Mesenchymal stem cell (in vitro differentiated cells and primary cell): ENCODE measurements around the gene ASIC4. TPM values are rescaled to one million over a fixed set of nuclear protein-coding genes. Genes with fewer than 3 reads are reported as not detected.
A peak's percentile ranks its signal among the peaks of the same experiment; 100 is the strongest.

Source experiments
- DNase-seq: peaks from one replicate; pipeline ENCODE4 v3.0.0-alpha.2; 2013
- H2AFZ ChIP-seq: one replicate; pipeline ENCODE4 v1.6.1; 2013; ENCODE audit warnings: low read depth, mild to moderate bottlenecking, control low read depth, inconsistent platforms, low read length, moderate library complexity
- H2AK5ac ChIP-seq: 2 replicates; pipeline ENCODE4 v1.6.1; 2013; ENCODE audit warnings: low read length, moderate library complexity, mild to moderate bottlenecking, inconsistent platforms; ENCODE audit not compliant: severe bottlenecking
- H2BK120ac ChIP-seq: one replicate; pipeline ENCODE4 v1.6.1; 2013; ENCODE audit warnings: low read depth, mild to moderate bottlenecking, inconsistent platforms, low read length, moderate library complexity
- H2BK12ac ChIP-seq, 2 experiments: one replicate each; pipeline ENCODE4 v1.6.1; 2013; ENCODE audit warnings: inconsistent platforms in 2 of 2, low read length in 2 of 2, mild to moderate bottlenecking in 2 of 2, moderate library complexity in 2 of 2, control low read depth in 1 of 2
- H2BK15ac ChIP-seq: one replicate; pipeline ENCODE4 v1.6.1; 2013; ENCODE audit warnings: mild to moderate bottlenecking, low read depth, inconsistent platforms; ENCODE audit not compliant: poor library complexity, severe bottlenecking
- H2BK5ac ChIP-seq: 2 replicates; pipeline ENCODE4 v1.6.1; 2013; ENCODE audit warnings: low read depth, mild to moderate bottlenecking, low read length, control low read depth, inconsistent platforms; ENCODE audit not compliant: poor library complexity, severe bottlenecking
- H3K14ac ChIP-seq, 2 experiments: one replicate each; pipeline ENCODE4 v1.6.1; 2013; ENCODE audit warnings: inconsistent platforms in 2 of 2, low read length in 2 of 2, control low read depth in 1 of 2, mild to moderate bottlenecking in 1 of 2, moderate library complexity in 1 of 2
- H3K18ac ChIP-seq, 2 experiments: one replicate each; pipeline ENCODE4 v1.6.1; 2013; ENCODE audit warnings: inconsistent platforms in 2 of 2, low read length in 2 of 2, control low read depth in 1 of 2, low read depth in 1 of 2, mild to moderate bottlenecking in 1 of 2
- H3K23ac ChIP-seq, 2 experiments: one replicate each; pipeline ENCODE4 v1.6.1; 2013; ENCODE audit warnings: inconsistent platforms in 2 of 2, low read length in 2 of 2, mild to moderate bottlenecking in 2 of 2, moderate library complexity in 2 of 2, control low read depth in 1 of 2
- H3K27ac ChIP-seq: 2 replicates; pipeline ENCODE4 v1.5.1; 2013; ENCODE audit warnings: mild to moderate bottlenecking, moderate library complexity, low read length, control low read depth, inconsistent platforms; ENCODE audit not compliant: poor library complexity, severe bottlenecking
- H3K27me3 ChIP-seq, 2 experiments: 2 replicates each; pipeline versions ENCODE4 v1.6.1 to v1.7.0; 2013; ENCODE audit warnings: low read length in 2 of 2, mild to moderate bottlenecking in 2 of 2, moderate library complexity in 2 of 2, control low read depth in 1 of 2, inconsistent platforms in 1 of 2; ENCODE audit not compliant: control insufficient read depth in 1 of 2, insufficient read depth in 1 of 2
- H3K36me3 ChIP-seq, 2 experiments: 2 replicates each; pipeline versions ENCODE4 v1.6.1 to v1.7.0; 2013; ENCODE audit warnings: low read length in 2 of 2, control low read depth in 1 of 2, inconsistent platforms in 1 of 2, low read depth in 1 of 2, mild to moderate bottlenecking in 1 of 2; ENCODE audit not compliant: insufficient read depth in 2 of 2, control insufficient read depth in 1 of 2
- H3K4ac ChIP-seq, 2 experiments: one replicate each; pipeline ENCODE4 v1.6.1; 2013; ENCODE audit warnings: inconsistent platforms in 2 of 2, low read length in 2 of 2, mild to moderate bottlenecking in 2 of 2, moderate library complexity in 2 of 2, control low read depth in 1 of 2, low read depth in 1 of 2
- H3K4me1 ChIP-seq: 2 replicates; pipeline ENCODE4 v1.6.1; 2013; ENCODE audit warnings: low read depth, low read length, control low read depth; ENCODE audit not compliant: control insufficient read depth, insufficient read depth
- H3K4me2 ChIP-seq: 2 replicates; pipeline ENCODE4 v1.6.1; 2013; ENCODE audit warnings: low read length, mild to moderate bottlenecking, inconsistent platforms; ENCODE audit not compliant: poor library complexity, severe bottlenecking
- H3K4me3 ChIP-seq, 2 experiments: 2 replicates each; pipeline versions ENCODE4 v1.5.1 to v1.7.0; 2013; ENCODE audit warnings: low read length in 2 of 2, mild to moderate bottlenecking in 2 of 2, control low read depth in 1 of 2, low read depth in 1 of 2; ENCODE audit not compliant: insufficient read depth in 1 of 2
- H3K79me1 ChIP-seq: replicated peaks from 2 replicates; pipeline ENCODE4 v1.6.1; 2013; ENCODE audit warnings: mild to moderate bottlenecking, control low read depth, low read length, inconsistent platforms; ENCODE audit not compliant: poor library complexity, severe bottlenecking
- H3K9ac ChIP-seq: 2 replicates; pipeline ENCODE4 v1.7.0; 2013; ENCODE audit warnings: mild to moderate bottlenecking, low read length, moderate library complexity
- H3K9me3 ChIP-seq: 2 replicates; pipeline ENCODE4 v1.7.0; 2013; ENCODE audit warnings: mild to moderate bottlenecking, low read length; ENCODE audit not compliant: control insufficient read depth
- H4K8ac ChIP-seq: one replicate; pipeline ENCODE4 v1.6.1; 2013; ENCODE audit warnings: inconsistent platforms, mild to moderate bottlenecking, low read length, moderate library complexity
- H4K91ac ChIP-seq: one replicate; pipeline ENCODE4 v1.6.1; 2013; ENCODE audit warnings: mild to moderate bottlenecking, low read length, inconsistent platforms
- WGBS: methylation state at CpG from one replicate; pipeline ENCODE4 v1.1.7; 2013; ENCODE audit warnings: mixed read lengths; 5-methylcytosine and 5-hydroxymethylcytosine counted together
- small RNA-seq: library from polyadenylated mRNA; stranded (forward); fragments of <200 nt; extraction: miRNeasy Mini kit (QIAGEN cat#:217004); gene quantifications from one replicate; pipeline ENCODE3, GENCODE V24; 2013; ENCODE audit warnings: low read depth

ASIC4 gene

GRCh38 chr2:219578811-219579613 is 64.7 kb downstream of the ASIC4 start:
- Histone ChIP-seq H3K18ac (no peak overlapping the region), H2AFZ (no peak overlapping the region), H2BK120ac (no peak overlapping the region), H3K9me3 (no peaks in the 10 kb centered on the region), H3K27me3 (peaks cover 36 to 43% of the 10 kb centered on the region in 2 experiments), H3K27ac (no peak overlapping the region), H4K8ac (no peak overlapping the region), H2BK12ac (no peak overlapping the region), H3K4me2 (no peak overlapping the region), H2BK5ac (no peak overlapping the region), H3K14ac (peak overlapping the region in 1 of 2 experiments; percentile 19), H3K4me1 (peaks cover 5% of the 10 kb centered on the region), H2BK15ac (no peak overlapping the region), H3K23ac (no peak overlapping the region), H3K9ac (no peak overlapping the region), H4K91ac (no peak overlapping the region), H3K36me3 (no peaks in the 10 kb centered on the region), H3K4ac (no peak overlapping the region), H3K79me1 (no peaks in the 10 kb centered on the region), H3K4me3 (no peak overlapping the region), H2AK5ac (no peak overlapping the region)
- 82% methylated on average over 6 of the region's 8 CpGs for WGBS
- DNase-seq: peak; percentile 52

DNA sequence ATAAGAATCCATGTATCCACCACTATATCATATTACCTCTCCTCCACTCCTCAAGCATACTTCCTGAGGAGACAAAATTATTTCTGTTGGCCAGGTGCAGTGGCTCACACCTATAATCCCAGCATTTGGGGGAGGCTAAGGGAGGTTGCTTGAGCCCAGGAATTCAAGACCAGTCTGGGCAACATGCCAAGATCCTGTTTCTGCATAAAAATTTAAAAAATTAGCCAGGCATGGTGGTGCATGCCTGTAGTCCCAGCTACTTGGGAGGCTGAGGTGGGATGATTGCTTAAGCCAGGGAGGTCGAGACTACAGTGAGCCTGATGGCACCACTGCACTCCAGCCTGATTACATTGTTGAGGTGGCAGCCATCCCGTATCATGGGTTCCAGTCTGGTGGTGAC is 67.1 kb downstream of the ASIC4 start:
- H3K9me3 ChIP-seq: no peaks in the 10 kb centered on the region
- no peak overlapping the region for H2AFZ ChIP-seq
- peaks cover 30 to 33% of the 10 kb centered on the region in 2 experiments for H3K27me3 ChIP-seq
- no peak overlapping the region for H2BK5ac ChIP-seq
- no peak overlapping the region for H3K14ac ChIP-seq
- no peak overlapping the region for H3K4me2 ChIP-seq
- H3K36me3 ChIP-seq: no peaks in the 10 kb centered on the region
- peaks cover 5% of the 10 kb centered on the region for H3K4me1 ChIP-seq
- H2BK12ac ChIP-seq: no peak overlapping the region
- no peak overlapping the region for H3K18ac ChIP-seq
- H2BK120ac ChIP-seq: no peak overlapping the region
- H4K8ac ChIP-seq: no peak overlapping the region
- no peak overlapping the region for H4K91ac ChIP-seq
- H3K27ac ChIP-seq: no peak overlapping the region
- H2AK5ac ChIP-seq: no peak overlapping the region
- H3K4me3 ChIP-seq: no peak overlapping the region
- H3K23ac ChIP-seq: no peak overlapping the region
- no peak overlapping the region for H3K4ac ChIP-seq
- no peaks in the 10 kb centered on the region for H3K79me1 ChIP-seq
- no peak overlapping the region for H2BK15ac ChIP-seq
- no peak overlapping the region for H3K9ac ChIP-seq
- DNase-seq: no peak
- 63% methylated on average over 2 of the region's 2 CpGs for WGBS

Small RNA genes lying within 50 kb of the gene (small RNA-seq; reads per million reads assigned to genes)
- not detected for gene MIR3132
